ENCODE measurements around the gene AFAP1L2.

AFAP1L2 gene

DNA sequence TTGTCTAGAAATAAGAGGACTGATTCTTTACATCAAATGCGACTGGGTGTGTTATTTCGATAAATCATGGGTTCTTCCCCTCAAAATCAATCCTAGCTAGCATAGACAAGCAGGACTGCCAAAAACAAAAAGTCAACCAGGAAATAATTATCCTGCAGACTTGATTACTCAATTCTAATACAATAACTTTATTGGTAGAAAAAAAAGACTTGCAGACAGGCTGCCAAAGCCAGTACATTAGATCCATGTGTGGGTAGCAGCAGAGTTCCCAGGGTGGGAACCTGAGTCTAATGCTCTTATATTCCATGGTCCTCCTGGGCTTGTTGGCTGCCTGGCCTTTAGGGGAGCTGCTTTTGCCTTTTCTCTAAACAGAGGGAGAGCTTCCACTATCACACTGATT is 7.8 kb downstream of the AFAP1L2 start:
- TF ChIP-seq, protein P1, sequence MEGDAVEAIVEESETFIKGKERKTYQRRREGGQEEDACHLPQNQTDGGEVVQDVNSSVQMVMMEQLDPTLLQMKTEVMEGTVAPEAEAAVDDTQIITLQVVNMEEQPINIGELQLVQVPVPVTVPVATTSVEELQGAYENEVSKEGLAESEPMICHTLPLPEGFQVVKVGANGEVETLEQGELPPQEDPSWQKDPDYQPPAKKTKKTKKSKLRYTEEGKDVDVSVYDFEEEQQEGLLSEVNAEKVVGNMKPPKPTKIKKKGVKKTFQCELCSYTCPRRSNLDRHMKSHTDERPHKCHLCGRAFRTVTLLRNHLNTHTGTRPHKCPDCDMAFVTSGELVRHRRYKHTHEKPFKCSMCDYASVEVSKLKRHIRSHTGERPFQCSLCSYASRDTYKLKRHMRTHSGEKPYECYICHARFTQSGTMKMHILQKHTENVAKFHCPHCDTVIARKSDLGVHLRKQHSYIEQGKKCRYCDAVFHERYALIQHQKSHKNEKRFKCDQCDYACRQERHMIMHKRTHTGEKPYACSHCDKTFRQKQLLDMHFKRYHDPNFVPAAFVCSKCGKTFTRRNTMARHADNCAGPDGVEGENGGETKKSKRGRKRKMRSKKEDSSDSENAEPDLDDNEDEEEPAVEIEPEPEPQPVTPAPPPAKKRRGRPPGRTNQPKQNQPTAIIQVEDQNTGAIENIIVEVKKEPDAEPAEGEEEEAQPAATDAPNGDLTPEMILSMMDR (IDR thresholded peaks at IDR 0.05; ENCODE audit: low read depth, low read length): no peak
- no peak for DNase-seq (ENCODE audit: low read depth, low spot score)
- in situ Hi-C loops (cut with HindIII; ENCODE audit: low sequenced_read_pairs): no loop called here
- H3K4me3 ChIP-seq (ENCODE audit: low read depth, low read length): no peak overlapping the region

GRCh38 chr10:114395366-114396022 is 8.8 kb downstream of the AFAP1L2 start:
- TF ChIP-seq, protein P1 (IDR thresholded peaks at IDR 0.05; ENCODE audit: low read depth, low read length): no peak
- in situ Hi-C loops (cut with HindIII; ENCODE audit: low sequenced_read_pairs): no loop called here
- DNase-seq (ENCODE audit: low read depth, low spot score): no peak

DNA sequence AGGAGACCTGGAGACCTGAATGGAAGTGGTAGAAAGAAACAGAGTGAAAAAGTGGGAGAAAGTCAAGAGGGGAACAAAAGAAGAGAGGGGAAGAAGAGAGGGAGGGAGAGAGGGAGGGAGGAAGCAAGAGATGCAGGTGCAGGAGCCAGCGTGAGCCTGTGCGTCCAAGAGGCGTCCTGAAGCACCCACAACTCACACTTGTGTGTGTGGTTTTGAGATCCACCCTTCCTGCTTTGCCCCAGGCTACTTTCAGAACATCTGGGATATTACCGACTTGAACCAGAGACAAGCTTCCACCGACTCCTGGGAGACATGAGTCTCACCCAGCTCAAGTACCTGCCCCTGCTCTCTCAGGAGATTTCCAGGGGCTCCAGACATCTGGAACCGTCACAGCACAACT is 9.8 kb downstream of the AFAP1L2 start:
- no peak for DNase-seq (ENCODE audit: low read depth, low spot score)
- no peak overlapping the region for H3K4me3 ChIP-seq (ENCODE audit: low read depth, low read length)
- in situ Hi-C loops (cut with HindIII; ENCODE audit: low sequenced_read_pairs): no loop called here
- TF ChIP-seq, protein P1 (IDR thresholded peaks at IDR 0.05; ENCODE audit: low read depth, low read length): no peak

More at GRCh38 chr10:114395366-114396022, 8.8 kb downstream of the AFAP1L2 start:
- H3K4me3 ChIP-seq (ENCODE audit: low read depth, low read length): no peak overlapping the region

DNA sequence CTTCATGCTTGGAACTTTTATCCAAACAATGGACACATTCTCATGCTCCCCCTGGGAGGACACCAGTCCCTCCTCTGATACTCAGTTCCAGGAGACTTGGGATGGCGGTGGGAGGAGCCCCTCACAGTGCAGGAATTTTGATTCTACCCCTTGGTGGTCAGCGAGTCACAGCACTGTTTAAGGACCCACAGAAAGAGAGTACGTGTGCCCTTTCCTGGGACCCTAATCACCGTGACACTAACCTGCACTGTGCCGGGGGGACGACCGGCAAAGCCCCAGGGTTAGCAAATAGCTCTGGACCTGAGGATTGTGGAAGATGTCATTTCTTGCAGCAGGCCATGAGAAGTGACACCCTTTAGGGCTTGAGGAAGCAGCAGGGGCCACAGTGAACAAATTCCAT is 10.4 kb downstream of the AFAP1L2 start:
- TF ChIP-seq, protein P1 (IDR thresholded peaks at IDR 0.05; ENCODE audit: low read depth, low read length): no peak
- no peak overlapping the region for H3K4me3 ChIP-seq (ENCODE audit: low read depth, low read length)
- DNase-seq (ENCODE audit: low read depth, low spot score): no peak
- in situ Hi-C loops (cut with HindIII; ENCODE audit: low sequenced_read_pairs): no loop called here

DNA sequence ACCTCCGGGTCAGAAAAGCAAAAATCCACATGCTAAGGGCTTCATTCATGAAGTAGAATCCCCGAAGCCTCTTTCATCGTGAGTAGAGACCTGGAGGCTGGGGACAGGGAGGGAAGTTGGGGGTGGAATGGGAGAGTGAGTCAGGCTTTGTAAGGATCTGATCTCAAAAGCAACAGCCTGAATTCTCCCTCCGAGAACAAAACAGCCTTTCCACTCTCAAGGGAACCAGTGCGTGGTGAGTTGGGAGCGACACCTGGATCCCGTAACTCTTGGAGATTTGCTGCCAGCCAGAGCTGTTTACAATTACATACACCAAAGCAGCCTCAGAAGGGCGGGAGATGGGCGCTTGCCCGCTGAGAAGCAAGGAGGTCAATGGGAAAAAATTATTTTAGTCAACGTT is 10.8 kb downstream of the AFAP1L2 start:
- TF ChIP-seq, protein P1 (IDR thresholded peaks at IDR 0.05; ENCODE audit: low read depth, low read length): no peak

GRCh38 chr10:114392112-114392835 is 12.0 kb downstream of the AFAP1L2 start:
- TF ChIP-seq, protein P1 (IDR thresholded peaks at IDR 0.05; ENCODE audit: low read depth, low read length): no peak
- no peak overlapping the region for H3K4me3 ChIP-seq (ENCODE audit: low read depth, low read length)
- DNase-seq (ENCODE audit: low read depth, low spot score): no peak
- in situ Hi-C loops (cut with HindIII; ENCODE audit: low sequenced_read_pairs): no loop called here

More for the DNA sequence above, 10.8 kb downstream of the AFAP1L2 start:
- peak; percentile 57 for DNase-seq (ENCODE audit: low read depth, low spot score)
- no peak overlapping the region for H3K4me3 ChIP-seq (ENCODE audit: low read depth, low read length)
- in situ Hi-C loops (cut with HindIII; ENCODE audit: low sequenced_read_pairs): no loop called here

Data from astrocyte of the spinal cord (primary cell).